DOHH2 (cell line): Measurements from ENCODE around the gene ACE.

Experiments
- H3F3A ChIP-seq: fragments of 200-600 bp; sonication (generic), shearing (Covaris generic); 2 replicates; pipeline ENCODE4 v1.6.0; 2016; ENCODE audit warnings: antibody characterized with exemption, mild to moderate bottlenecking; ENCODE audit not compliant: control insufficient read depth, insufficient read depth
- H3K27ac ChIP-seq: fragments of 200-600 bp; sonication (generic); 2 replicates; pipeline ENCODE4 v1.5.1; 2014; ENCODE audit warnings: low read depth, mild to moderate bottlenecking, low read length, moderate library complexity
- H3K27me3 ChIP-seq: fragments of 200-600 bp; sonication (generic); 2 replicates; pipeline ENCODE4 v1.6.1; 2014; ENCODE audit warnings: mild to moderate bottlenecking, low read length, mixed read lengths; ENCODE audit not compliant: control insufficient read depth
- H3K36me3 ChIP-seq: fragments of 200-600 bp; sonication (generic); 2 replicates; pipeline ENCODE4 v1.6.1; 2014; ENCODE audit warnings: mild to moderate bottlenecking, low read length, moderate library complexity, mixed read lengths; ENCODE audit not compliant: control insufficient read depth
- H3K4me1 ChIP-seq: fragments of 200-600 bp; sonication (generic); 2 replicates; pipeline ENCODE4 v1.6.1; 2014; ENCODE audit warnings: mild to moderate bottlenecking, low read length, mixed read lengths; ENCODE audit not compliant: control insufficient read depth
- H3K4me2 ChIP-seq: fragments of 200-600 bp; sonication (generic); 2 replicates; pipeline ENCODE4 v1.6.0; 2014; ENCODE audit warnings: mild to moderate bottlenecking, low read length, moderate library complexity
- H3K4me3 ChIP-seq: fragments of 200-600 bp; sonication (generic); 2 replicates; pipeline ENCODE4 v1.5.1; 2014; ENCODE audit warnings: mild to moderate bottlenecking, low read length, mixed read lengths
- H3K79me2 ChIP-seq: fragments of 200-600 bp; sonication (generic); 2 replicates; pipeline ENCODE4 v1.6.1; 2014; ENCODE audit warnings: mild to moderate bottlenecking, low read length, mixed read lengths; ENCODE audit not compliant: control insufficient read depth
- H3K9me2 ChIP-seq: fragments of 200-600 bp; sonication (generic); replicated peaks from 2 replicates; pipeline ENCODE4 v1.6.1; 2014; ENCODE audit warnings: mild to moderate bottlenecking, low read length, mixed read lengths; ENCODE audit not compliant: control insufficient read depth
- H3K9me3 ChIP-seq: fragments of 200-600 bp; sonication (generic); 2 replicates; pipeline ENCODE4 v1.6.1; 2014; ENCODE audit warnings: antibody characterized with exemption, low read length, mixed read lengths; ENCODE audit not compliant: control insufficient read depth, insufficient read depth
- H4K20me1 ChIP-seq: fragments of 200-600 bp; sonication (generic); 2 replicates; pipeline ENCODE4 v1.6.0; 2014; ENCODE audit warnings: low read depth, mild to moderate bottlenecking, antibody characterized with exemption, low read length, moderate library complexity; ENCODE audit not compliant: control insufficient read depth, insufficient read depth
- EZH2phosphoT487 ChIP-seq: fragments of 200-600 bp; sonication (generic); IDR thresholded peaks from 2 replicates; pipeline ENCODE4 v1.6.1; 2017; ENCODE audit warnings: borderline replicate concordance, mild to moderate bottlenecking, antibody characterized with exemption, low read length, moderate library complexity, mixed read lengths
- TF ChIP-seq, protein P1 (sequence below): fragments of 200-600 bp; sonication (generic); IDR thresholded peaks from one replicate; pipeline ENCODE4 v1.5.1; 2014; ENCODE audit warnings: antibody characterized with exemption, mild to moderate bottlenecking, low read depth, low read length; ENCODE audit not compliant: poor library complexity, severe bottlenecking

ACE gene

DNA sequence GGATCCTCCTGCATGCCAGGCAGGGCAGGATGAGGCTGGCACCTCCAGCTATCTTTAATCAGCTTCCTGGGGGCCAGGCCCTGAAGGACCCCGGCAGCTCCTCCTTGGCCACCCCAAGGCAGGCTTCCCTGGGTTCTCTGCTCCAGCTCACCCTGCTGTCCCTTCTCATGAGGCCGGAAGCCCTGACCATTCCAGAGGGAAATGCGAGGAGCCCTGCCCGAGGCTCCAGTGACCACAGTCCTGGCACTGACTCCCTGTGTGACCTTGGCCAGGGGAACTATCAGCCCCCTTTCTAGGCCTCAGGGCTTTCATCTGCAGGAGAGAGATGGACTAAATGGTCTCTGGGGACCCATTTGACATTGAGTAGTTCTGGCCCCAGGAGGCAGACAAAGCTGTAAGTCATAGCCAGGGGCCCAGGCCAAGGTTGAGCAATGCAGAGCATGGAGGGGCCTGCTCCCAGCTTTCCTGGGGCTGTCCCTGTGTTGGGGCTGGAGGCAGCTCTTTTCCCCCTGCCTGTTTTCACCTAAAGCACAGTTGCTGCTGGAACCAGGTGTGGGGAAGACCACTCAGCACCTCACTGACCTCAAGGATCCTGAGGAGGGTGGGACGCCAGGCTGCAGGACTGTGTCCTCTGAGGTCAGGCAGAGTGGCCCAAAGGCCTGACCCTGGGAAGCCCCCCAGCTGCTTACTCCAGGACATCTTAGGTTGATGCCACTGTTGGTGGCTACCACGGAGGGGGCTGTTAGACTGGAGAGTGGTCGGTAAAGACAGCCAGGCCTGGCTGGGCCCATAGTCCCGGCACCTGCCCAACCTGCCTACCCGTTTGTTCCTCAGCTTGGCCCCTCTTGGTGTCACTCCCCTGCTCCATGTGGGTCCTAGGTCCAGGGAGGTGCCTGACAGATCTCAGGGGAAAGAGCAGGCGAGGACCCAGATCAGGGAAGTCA, 54.4 kb downstream of the ACE start:
- Histone ChIP-seq H3K9me3 (no peaks in the 10 kb centered on the region), H3K4me1 (no peaks in the 10 kb centered on the region), H3K36me3 (no peaks in the 10 kb centered on the region), H3K9me2 (no peaks in the 10 kb centered on the region), H3K27me3 (peaks cover 5% of the 10 kb centered on the region; the same call in 1 of the 2 replicates), H3K27ac (no peak overlapping the region), H3K4me2 (no peak overlapping the region), H3K4me3 (no peak overlapping the region), H3K79me2 (no peaks in the 10 kb centered on the region), H3F3A (no peaks in the 10 kb centered on the region), H4K20me1 (no peaks in the 10 kb centered on the region)
- TF ChIP-seq, protein P1, sequence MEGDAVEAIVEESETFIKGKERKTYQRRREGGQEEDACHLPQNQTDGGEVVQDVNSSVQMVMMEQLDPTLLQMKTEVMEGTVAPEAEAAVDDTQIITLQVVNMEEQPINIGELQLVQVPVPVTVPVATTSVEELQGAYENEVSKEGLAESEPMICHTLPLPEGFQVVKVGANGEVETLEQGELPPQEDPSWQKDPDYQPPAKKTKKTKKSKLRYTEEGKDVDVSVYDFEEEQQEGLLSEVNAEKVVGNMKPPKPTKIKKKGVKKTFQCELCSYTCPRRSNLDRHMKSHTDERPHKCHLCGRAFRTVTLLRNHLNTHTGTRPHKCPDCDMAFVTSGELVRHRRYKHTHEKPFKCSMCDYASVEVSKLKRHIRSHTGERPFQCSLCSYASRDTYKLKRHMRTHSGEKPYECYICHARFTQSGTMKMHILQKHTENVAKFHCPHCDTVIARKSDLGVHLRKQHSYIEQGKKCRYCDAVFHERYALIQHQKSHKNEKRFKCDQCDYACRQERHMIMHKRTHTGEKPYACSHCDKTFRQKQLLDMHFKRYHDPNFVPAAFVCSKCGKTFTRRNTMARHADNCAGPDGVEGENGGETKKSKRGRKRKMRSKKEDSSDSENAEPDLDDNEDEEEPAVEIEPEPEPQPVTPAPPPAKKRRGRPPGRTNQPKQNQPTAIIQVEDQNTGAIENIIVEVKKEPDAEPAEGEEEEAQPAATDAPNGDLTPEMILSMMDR, result no peak
- no peak for TF ChIP-seq EZH2phosphoT487

DNA sequence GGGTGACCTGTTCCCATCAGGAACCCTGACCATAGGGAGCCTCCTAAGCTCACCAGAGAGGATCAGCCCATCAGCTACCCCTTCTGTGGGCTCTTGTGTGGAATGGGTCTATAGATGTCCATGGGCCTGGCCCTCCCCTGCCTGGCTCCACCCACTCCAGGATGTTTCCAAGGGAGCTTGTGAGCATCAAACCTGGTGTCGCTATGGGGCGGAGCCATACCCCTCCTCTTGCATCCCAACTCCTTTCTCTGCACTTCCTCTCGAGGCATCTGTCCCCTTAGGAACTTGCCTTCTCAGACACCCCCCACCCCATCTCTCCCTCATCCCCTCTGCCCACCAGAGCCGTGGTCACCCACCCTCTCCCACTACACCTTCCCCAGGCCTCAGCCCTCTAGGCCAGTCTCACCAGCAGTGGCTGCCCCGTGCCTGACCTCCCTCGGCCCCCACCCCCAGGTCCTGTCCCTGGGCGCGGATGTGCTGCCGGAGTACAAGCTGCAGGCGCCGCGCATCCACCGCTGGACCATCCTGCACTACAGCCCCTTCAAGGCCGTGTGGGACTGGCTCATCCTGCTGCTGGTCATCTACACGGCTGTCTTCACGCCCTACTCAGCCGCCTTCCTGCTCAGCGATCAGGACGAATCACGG, 56.7 kb downstream of the ACE start:
- H3K9me3 ChIP-seq, result no peaks in the 10 kb centered on the region
- no peaks in the 10 kb centered on the region for H3K79me2 ChIP-seq
- H3K27ac ChIP-seq, result no peak overlapping the region
- H3K4me3 ChIP-seq, result no peak overlapping the region
- no peaks in the 10 kb centered on the region for H4K20me1 ChIP-seq
- H3K4me2 ChIP-seq, result no peak overlapping the region
- H3F3A ChIP-seq, result no peaks in the 10 kb centered on the region
- H3K9me2 ChIP-seq, result no peaks in the 10 kb centered on the region
- no peaks in the 10 kb centered on the region for H3K36me3 ChIP-seq
- H3K27me3 ChIP-seq, result peaks cover 10% of the 10 kb centered on the region; the same call in 1 of the 2 replicates
- no peaks in the 10 kb centered on the region for H3K4me1 ChIP-seq
- TF ChIP-seq EZH2phosphoT487, result no peak
- TF ChIP-seq, protein P1, result no peak

DNA sequence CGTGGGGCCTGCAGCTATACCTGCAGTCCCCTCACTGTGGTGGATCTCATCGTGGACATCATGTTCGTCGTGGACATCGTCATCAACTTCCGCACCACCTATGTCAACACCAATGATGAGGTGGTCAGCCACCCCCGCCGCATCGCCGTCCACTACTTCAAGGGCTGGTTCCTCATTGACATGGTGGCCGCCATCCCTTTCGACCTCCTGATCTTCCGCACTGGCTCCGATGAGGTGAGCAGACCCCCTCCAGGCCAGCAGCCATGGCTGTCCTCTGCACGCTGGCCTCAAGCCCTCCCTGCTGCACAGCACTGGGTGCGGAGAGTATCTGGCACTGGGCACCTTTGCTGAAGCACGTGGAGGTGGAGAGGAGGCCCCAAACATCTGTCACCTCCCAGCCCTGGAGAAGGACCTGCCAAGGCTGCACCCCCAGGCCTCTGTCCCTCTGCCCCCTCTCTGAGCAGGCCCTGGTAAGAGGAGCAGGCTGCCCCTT, 57.3 kb downstream of the ACE start:
- H3K27me3 ChIP-seq, result peaks cover 15% of the 10 kb centered on the region; the same call in 1 of the 2 replicates
- H3K4me1 ChIP-seq, result no peaks in the 10 kb centered on the region
- H3F3A ChIP-seq, result no peaks in the 10 kb centered on the region
- no peaks in the 10 kb centered on the region for H3K9me3 ChIP-seq
- H3K4me2 ChIP-seq, result no peak overlapping the region
- no peak for TF ChIP-seq EZH2phosphoT487
- TF ChIP-seq, protein P1, result no peak
- no peak overlapping the region for H3K4me3 ChIP-seq
- H4K20me1 ChIP-seq, result no peaks in the 10 kb centered on the region
- no peaks in the 10 kb centered on the region for H3K9me2 ChIP-seq
- no peaks in the 10 kb centered on the region for H3K79me2 ChIP-seq
- no peak overlapping the region for H3K27ac ChIP-seq
- no peaks in the 10 kb centered on the region for H3K36me3 ChIP-seq
